ENCODE measurements around the gene STX12.

GRCh38 chr1:27778056-27778455 is 5.0 kb downstream of the STX12 start:
- TF ChIP-seq CTCF (IDR thresholded peaks at IDR 0.05) (no peak), MAX (IDR thresholded peaks at IDR 0.05; ENCODE audit: low read depth) (no peak), YY1 (IDR thresholded peaks at IDR 0.05; ENCODE audit: low read depth) (no peak), USF1 (IDR thresholded peaks at IDR 0.05; ENCODE audit: borderline replicate concordance, low read depth) (no peak), REST (IDR thresholded peaks at IDR 0.05; ENCODE audit: low read depth, low read length) (no peak), PBX3 (IDR thresholded peaks at IDR 0.05) (no peak), USF2 (IDR thresholded peaks at IDR 0.05; ENCODE audit: borderline replicate concordance, low read depth, low read length) (no peak), SIN3A (IDR thresholded peaks at IDR 0.05; ENCODE audit: borderline replicate concordance, low read depth, low read length) (no peak), RXRA (IDR thresholded peaks at IDR 0.05; ENCODE audit: borderline replicate concordance, low read depth) (no peak), EZH2phosphoT487 (IDR thresholded peaks at IDR 0.05; ENCODE audit: borderline replicate concordance, low read depth) (no peak), POLR2AphosphoS5 (IDR thresholded peaks at IDR 0.05; ENCODE audit: low read depth, low read length) (no peak)

All from SK-N-SH (cell line).